Choroid plexus epithelial cell (primary cell): ENCODE results near the gene KMT2E.

Source experiments
- DNase-seq: peaks from one replicate; pipeline ENCODE4 v3.0.0-alpha.2; 2010; ENCODE audit warnings: low read depth
- H3K4me3 ChIP-seq: 2 replicates; pipeline ENCODE4 v1.5.1; 2011; ENCODE audit warnings: low read depth, mild to moderate bottlenecking, control low read depth, low read length, moderate library complexity
- TF ChIP-seq, protein P1 (sequence below): conservative IDR thresholded peaks from 2 replicates; pipeline ENCODE4 v1.5.1; 2011; ENCODE audit warnings: low read depth, mild to moderate bottlenecking, control low read depth, inconsistent platforms, low read length, moderate library complexity

The KMT2E gene

DNA sequence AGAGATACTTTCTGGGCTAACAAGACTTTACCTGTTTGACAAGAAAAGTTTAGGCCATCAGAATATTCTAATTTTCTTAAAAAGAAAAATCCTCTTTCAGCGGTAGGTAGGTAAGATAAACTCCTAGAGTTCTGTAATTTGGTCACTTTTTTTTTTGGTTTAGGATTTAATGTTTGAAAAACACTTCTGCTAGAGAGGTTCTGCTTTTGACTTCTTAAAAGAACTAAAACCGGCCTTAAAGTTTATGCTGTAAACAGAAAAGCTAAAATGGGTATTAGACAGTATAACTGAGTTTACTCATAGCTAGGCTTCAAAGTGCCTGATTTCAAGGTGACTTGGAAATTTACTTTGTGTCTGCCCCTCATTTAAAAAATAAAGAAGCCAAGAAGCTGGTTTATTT lies 21.7 kb upstream of the KMT2E start:
- H3K4me3 ChIP-seq: no peak overlapping the region
- no peak for DNase-seq
- TF ChIP-seq, protein P1, sequence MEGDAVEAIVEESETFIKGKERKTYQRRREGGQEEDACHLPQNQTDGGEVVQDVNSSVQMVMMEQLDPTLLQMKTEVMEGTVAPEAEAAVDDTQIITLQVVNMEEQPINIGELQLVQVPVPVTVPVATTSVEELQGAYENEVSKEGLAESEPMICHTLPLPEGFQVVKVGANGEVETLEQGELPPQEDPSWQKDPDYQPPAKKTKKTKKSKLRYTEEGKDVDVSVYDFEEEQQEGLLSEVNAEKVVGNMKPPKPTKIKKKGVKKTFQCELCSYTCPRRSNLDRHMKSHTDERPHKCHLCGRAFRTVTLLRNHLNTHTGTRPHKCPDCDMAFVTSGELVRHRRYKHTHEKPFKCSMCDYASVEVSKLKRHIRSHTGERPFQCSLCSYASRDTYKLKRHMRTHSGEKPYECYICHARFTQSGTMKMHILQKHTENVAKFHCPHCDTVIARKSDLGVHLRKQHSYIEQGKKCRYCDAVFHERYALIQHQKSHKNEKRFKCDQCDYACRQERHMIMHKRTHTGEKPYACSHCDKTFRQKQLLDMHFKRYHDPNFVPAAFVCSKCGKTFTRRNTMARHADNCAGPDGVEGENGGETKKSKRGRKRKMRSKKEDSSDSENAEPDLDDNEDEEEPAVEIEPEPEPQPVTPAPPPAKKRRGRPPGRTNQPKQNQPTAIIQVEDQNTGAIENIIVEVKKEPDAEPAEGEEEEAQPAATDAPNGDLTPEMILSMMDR: no peak

DNA sequence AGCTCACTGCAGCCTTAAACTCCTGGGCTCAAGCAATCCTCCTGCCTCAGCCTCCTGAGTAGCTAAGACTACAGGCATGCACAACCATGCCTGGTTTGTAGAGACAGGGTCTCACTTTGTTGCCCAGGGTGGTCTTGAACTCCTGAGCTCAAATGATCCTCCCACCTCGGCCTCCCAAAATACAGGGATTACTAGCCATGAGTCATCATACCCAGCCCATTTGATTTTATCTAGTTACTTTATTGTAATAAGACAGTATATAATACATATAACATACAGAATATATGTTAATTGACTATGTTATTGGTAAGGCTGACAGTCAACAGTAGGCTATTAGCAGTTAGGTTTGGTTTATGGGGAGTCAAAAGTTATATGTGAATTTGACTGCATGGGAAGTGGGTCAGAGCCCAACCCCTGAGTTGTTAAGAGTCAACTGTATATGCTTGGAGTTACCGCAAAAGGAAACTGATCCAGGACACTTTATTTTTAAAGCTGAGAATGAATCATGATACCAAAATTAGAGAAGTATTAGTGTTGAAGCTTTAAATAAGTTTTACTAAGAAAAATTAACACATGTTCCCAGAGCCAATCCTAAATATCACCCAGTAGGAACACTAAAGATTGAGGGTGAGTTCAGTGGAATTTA lies 20.7 kb upstream of the KMT2E start:
- TF ChIP-seq, protein P1: no peak
- DNase-seq: no peak
- H3K4me3 ChIP-seq: no peak overlapping the region

DNA sequence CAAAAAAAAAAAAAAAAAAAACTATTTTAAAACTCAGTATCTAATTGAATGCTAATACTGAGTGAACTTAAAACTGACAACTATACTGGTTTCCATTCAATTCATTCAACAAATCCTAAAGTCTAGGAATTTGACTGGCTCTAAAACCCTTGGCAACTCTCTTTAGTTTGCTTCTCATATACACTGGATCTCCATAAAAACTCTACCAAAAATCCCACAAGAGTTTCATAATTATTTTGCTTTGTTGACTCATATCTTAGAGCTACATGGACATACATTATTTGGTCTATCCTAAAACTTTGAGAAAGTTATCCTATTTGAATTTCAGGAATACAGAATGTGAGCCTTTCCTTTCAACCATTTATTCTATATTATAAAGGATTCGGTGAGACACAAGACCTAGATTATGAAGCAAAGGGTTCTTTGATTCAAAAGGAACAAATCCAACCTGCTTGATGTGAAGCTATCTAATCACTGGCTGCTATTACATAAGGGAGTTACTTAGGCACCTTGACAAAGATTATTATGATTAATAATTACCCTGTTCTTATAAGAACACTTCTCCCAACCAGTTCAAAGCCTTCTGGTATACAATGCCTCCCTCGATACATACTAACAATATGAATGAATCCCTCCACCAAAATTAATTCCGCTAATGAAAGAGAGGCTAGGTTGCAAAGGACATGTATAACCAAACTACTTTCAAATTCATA lies 15.8 kb upstream of the KMT2E start:
- no peak overlapping the region for H3K4me3 ChIP-seq
- TF ChIP-seq, protein P1: no peak
- DNase-seq: no peak

DNA sequence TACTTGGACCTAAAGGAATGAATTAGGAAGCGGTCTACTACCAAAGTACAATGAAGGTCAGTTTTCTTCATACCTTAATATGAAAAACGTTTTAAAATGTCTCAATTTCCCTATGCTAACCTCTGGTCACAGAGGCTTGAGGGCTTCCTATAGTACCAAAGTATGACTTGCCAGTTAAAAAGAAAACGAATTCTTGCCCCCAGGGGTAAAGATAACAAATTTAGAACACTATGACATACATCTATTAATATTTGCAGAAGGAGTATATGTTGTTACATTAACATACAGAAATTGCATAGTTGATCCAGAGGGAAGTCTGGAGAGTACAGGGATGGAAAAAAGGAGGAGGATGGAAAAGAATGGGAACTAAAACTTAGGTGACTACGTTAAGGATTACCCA lies 13.8 kb upstream of the KMT2E start:
- TF ChIP-seq, protein P1: no peak
- no peak for DNase-seq

DNA sequence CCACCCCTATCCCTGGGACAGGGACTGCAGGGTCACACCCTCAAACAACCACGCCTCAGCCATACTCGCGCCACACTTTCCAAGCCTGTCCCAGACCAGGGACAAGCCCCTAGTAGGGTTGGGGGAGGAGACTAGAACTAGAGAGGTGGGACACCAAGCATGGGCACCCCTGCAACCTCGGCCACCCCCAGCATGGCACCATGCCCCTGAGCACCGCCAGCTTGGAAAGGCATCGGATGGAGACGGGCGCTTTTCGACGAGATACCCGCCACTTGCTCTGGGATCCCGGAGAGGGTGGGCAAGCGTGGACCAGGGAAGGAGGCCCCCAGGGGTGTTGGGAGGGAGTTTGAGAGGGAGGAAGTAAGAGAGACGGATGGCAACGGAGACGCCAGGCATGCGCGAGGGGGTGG lies 13.1 kb upstream of the KMT2E start:
- no peak for DNase-seq
- no peak overlapping the region for H3K4me3 ChIP-seq
- TF ChIP-seq, protein P1: no peak

More for the DNA sequence above, 13.8 kb upstream of the KMT2E start:
- H3K4me3 ChIP-seq: no peak overlapping the region

DNA sequence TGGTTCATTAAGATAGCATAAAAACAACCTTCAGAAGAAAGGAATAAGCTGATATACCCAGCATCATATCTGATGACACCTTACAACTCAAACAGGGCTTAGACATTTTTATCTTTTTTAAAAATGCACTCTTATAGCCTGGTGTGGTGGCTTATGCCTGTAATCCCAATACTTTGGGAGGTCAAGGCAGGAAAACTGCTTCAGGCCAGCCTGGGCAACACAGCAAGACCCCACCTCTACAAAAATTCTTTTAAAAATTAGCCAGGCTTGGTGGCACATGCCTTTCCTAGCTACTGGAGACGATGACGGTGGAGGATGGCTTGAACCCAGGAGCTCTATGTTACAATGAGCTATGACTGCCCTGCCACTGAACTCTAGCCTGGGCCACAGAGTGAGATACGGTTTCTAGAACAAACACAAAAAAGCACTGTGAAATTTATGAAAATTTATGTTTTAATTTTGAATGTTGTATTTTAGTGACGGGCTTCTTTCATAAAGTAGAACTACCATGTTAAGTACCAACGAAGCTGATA lies 12.3 kb upstream of the KMT2E start:
- no peak for DNase-seq
- TF ChIP-seq, protein P1: no peak

More for the DNA sequence above, 12.3 kb upstream of the KMT2E start:
- no peak overlapping the region for H3K4me3 ChIP-seq
